Measurements from ENCODE around the gene MEIS3.

The MEIS3 gene

GRCh38 chr19:47445937-47446402 lies 26.6 kb upstream of the MEIS3 start:
- Histone ChIP-seq H3F3A (ENCODE audit: insufficient read depth, low read length) (no peaks in the 10 kb centered on the region), H3K27ac (ENCODE audit: low read depth, low read length, poor library complexity, severe bottlenecking) (no peak overlapping the region), H4K20me1 (ENCODE audit: insufficient read depth, low read length) (no peaks in the 10 kb centered on the region), H3K4me1 (ENCODE audit: insufficient read depth, low read length, severe bottlenecking) (peaks cover 4% of the 10 kb centered on the region), H3K9ac (ENCODE audit: low read length) (no peak overlapping the region), H3K79me2 (ENCODE audit: insufficient read depth, low read length) (no peaks in the 10 kb centered on the region), H3K36me3 (ENCODE audit: insufficient read depth, low read length) (no peaks in the 10 kb centered on the region), H3K27me3 (ENCODE audit: insufficient read depth, low read length) (no peaks in the 10 kb centered on the region; the same call in 1 of the 2 replicates), H2AFZ (ENCODE audit: low read length) (no peak overlapping the region), H3K4me3 (ENCODE audit: low read depth, low read length, poor library complexity, severe bottlenecking) (no peak overlapping the region), H3K9me3 (ENCODE audit: low read length) (no peaks in the 10 kb centered on the region), H3K9me2 (ENCODE audit: low read depth, low read length) (no peaks in the 10 kb centered on the region), H3K4me2 (ENCODE audit: low read length) (no peak overlapping the region)
- no peak for TF ChIP-seq CTCF (IDR thresholded peaks at IDR 0.05; ENCODE audit: low read length)
- no peak for TF ChIP-seq EZH2 (IDR thresholded peaks at IDR 0.05; ENCODE audit: borderline replicate concordance, low read length)

- no peak overlapping the region for H3K27ac ChIP-seq (ENCODE audit: low read depth, low read length, poor library complexity, severe bottlenecking)
- no peak overlapping the region for H3K4me3 ChIP-seq (ENCODE audit: low read depth, low read length, poor library complexity, severe bottlenecking)
- no peaks in the 10 kb centered on the region; the same call in 1 of the 2 replicates for H3K27me3 ChIP-seq (ENCODE audit: insufficient read depth, low read length)
These were observed 26.2 kb upstream of the MEIS3 start for GRCh38 chr19:47445527-47445926.

GRCh38 chr19:47444388-47444821 lies 25.1 kb upstream of the MEIS3 start:
- Histone ChIP-seq H3K9ac (ENCODE audit: low read length) (no peak overlapping the region), H3K4me3 (ENCODE audit: low read depth, low read length, poor library complexity, severe bottlenecking) (no peak overlapping the region), H4K20me1 (ENCODE audit: insufficient read depth, low read length) (no peaks in the 10 kb centered on the region), H3K9me3 (ENCODE audit: low read length) (no peaks in the 10 kb centered on the region), H3K27me3 (ENCODE audit: insufficient read depth, low read length) (peaks cover 3% of the 10 kb centered on the region; the same call in 1 of the 2 replicates), H3K36me3 (ENCODE audit: insufficient read depth, low read length) (no peaks in the 10 kb centered on the region), H3K79me2 (ENCODE audit: insufficient read depth, low read length) (no peaks in the 10 kb centered on the region), H3K9me2 (ENCODE audit: low read depth, low read length) (no peaks in the 10 kb centered on the region), H3F3A (ENCODE audit: insufficient read depth, low read length) (no peaks in the 10 kb centered on the region), H2AFZ (ENCODE audit: low read length) (no peak overlapping the region), H3K27ac (ENCODE audit: low read depth, low read length, poor library complexity, severe bottlenecking) (no peak overlapping the region), H3K4me1 (ENCODE audit: insufficient read depth, low read length, severe bottlenecking) (peaks cover 4% of the 10 kb centered on the region), H3K4me2 (ENCODE audit: low read length) (no peak overlapping the region)
- TF ChIP-seq CTCF (IDR thresholded peaks at IDR 0.05; ENCODE audit: low read length) (no peak), EZH2 (IDR thresholded peaks at IDR 0.05; ENCODE audit: borderline replicate concordance, low read length) (no peak)

More at GRCh38 chr19:47445527-47445926, 26.2 kb upstream of the MEIS3 start:
- Histone ChIP-seq H3K4me2 (ENCODE audit: low read length) (no peak overlapping the region), H3K9ac (ENCODE audit: low read length) (no peak overlapping the region), H2AFZ (ENCODE audit: low read length) (no peak overlapping the region), H3K4me1 (ENCODE audit: insufficient read depth, low read length, severe bottlenecking) (peaks cover 4% of the 10 kb centered on the region), H3K9me2 (ENCODE audit: low read depth, low read length) (no peaks in the 10 kb centered on the region), H3K79me2 (ENCODE audit: insufficient read depth, low read length) (no peaks in the 10 kb centered on the region), H4K20me1 (ENCODE audit: insufficient read depth, low read length) (no peaks in the 10 kb centered on the region), H3F3A (ENCODE audit: insufficient read depth, low read length) (no peaks in the 10 kb centered on the region), H3K36me3 (ENCODE audit: insufficient read depth, low read length) (no peaks in the 10 kb centered on the region), H3K9me3 (ENCODE audit: low read length) (no peaks in the 10 kb centered on the region)
- TF ChIP-seq CTCF (IDR thresholded peaks at IDR 0.05; ENCODE audit: low read length) = no peak
- TF ChIP-seq EZH2 (IDR thresholded peaks at IDR 0.05; ENCODE audit: borderline replicate concordance, low read length) = no peak

Data from OCI-LY1 (cell line).